SIG-M5 treated with dmso at 0.1 percent for 504 hours (cell line): ENCODE data around the gene BTRC.
"Not testable (repeated sequence)": the region's sequence is repeated elsewhere in the genome, so short reads cannot be mapped to it uniquely, and the experiment has no call there.

ENCODE experiments used
- DNase-seq: peaks from one replicate; lab custom pipeline; 2025; ENCODE audit not compliant: unreplicated experiment; lab: John Stamatoyannopoulos, UW

The BTRC gene

GRCh38 chr10:101385866-101386658 is 32.1 kb downstream of the BTRC start:
- no peak for DNase-seq

- DNase-seq = no peak
Observed at GRCh38 chr10:101386659-101387259, 32.8 kb downstream of the BTRC start.

GRCh38 chr10:101388676-101389276 is 34.8 kb downstream of the BTRC start:
- DNase-seq = no peak

DNA sequence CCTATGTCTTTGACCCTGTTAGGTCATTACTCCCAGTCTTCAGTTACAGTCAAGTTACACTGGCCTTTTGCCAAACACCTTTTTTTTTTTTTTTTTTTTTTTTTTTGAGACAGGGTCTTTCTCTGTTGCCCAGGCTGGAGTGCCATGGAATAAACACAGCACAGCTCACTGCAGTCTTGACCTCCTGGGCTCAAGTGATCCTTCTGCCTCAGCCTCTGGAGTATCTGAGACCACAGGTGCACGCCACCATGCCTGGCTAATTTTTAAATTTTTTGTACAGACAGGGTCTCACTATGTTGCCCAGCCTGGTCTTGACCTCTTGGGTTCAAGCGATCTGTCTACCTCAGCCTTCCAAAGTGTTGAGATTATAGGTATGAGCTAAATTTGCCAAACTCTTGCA is 35.6 kb downstream of the BTRC start:
- DNase-seq = not testable (repeated sequence)

DNA sequence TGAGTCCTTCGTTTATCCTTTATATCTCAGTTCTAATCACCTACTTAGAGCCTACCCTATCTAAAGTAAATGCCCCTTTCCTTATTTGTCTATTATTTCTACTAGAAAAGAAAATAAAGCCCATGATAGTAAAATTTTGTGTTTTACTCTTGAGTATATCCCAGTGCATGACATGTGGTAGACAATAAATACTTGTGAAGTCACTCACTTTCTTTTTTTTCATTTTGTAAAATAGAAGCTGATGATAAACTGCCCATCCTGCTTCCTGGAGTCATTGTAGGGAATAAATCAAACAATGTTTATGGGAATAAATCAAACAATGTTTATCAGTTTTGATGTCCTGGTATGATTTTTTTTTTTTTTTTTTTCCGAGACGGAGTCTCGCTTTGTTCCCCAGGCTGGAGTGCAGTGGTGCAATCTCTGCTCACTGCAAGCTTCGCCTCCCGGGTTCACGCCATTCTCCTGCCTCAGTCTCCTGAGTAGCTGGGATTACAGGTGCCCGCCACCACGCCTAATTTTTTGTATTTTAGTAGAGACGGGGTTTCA is 36.1 kb downstream of the BTRC start:
- DNase-seq = no peak

- DNase-seq = no peak
Observed at GRCh38 chr10:101393378-101393777, 39.4 kb downstream of the BTRC start.

DNA sequence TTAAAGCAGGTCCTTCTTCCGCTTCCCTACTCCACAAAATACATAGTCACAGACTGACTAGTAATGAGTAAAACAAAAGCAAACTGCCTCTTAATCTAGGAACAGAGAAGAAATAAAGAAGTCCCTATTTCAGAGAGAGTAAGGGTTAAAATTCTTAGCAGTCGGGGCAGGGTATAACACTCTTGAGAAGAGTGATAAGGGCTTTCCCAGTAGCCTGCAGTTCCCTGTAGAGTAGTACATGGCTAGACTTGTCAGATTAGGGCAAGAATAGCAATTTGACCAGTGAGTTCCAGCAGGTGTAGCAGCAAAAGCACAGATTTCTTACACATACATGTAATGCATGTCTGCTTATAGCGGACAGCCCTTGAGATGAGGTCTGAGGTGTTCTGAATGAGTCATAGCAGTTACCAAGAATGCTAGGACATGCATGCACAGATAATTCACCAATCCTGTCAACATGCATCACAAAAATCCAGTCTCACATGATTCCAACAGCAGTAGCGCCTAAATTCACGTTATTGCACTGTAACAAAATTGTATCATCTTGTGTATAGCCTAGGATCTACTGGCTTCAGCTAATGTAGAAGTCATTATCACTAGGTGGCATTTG is 40.7 kb downstream of the BTRC start:
- no peak for DNase-seq

DNA sequence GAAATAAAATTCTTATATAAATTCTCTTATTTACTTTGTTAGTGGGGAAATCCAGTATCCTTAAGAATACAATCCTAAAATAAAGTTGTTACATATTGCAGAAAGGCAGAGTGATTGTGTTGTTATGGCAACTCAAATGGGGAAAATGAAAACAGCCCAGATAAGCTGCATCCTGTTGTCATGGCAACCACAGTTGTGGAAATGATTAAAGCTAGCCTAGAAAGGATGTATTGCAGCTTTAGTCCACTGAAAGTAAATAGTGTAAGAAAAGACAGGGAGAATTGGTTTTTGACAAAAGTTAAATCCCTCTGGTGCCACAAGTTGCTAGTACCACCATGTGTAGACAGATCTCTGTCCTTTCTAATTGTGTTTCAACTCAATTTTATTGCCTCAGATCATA is 43.2 kb downstream of the BTRC start:
- DNase-seq = no peak

DNA sequence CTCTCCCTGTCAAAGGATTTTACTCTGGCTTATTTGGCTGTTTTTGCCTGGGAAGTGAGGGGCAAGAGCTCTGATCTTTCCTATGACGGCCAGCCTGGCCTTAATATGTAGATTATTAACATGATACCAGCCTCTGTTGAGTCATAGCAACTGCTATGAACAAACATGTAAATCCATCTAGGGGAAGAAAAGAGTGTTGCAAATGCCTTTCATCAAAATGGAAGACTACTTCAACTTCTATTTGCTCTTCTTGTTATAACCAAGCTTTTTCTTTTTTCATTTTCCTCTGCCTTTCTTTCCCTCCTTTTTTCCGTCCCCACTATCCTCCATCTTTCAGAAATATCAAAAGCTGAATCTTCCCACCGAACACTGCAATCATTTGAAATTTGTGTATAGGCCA is 46.6 kb downstream of the BTRC start:
- DNase-seq = no peak

- no peak for DNase-seq
Observed at GRCh38 chr10:101402711-101403110, 48.7 kb downstream of the BTRC start.

- no peak for DNase-seq
Observed at GRCh38 chr10:101403161-101403560, 49.2 kb downstream of the BTRC start.

DNA sequence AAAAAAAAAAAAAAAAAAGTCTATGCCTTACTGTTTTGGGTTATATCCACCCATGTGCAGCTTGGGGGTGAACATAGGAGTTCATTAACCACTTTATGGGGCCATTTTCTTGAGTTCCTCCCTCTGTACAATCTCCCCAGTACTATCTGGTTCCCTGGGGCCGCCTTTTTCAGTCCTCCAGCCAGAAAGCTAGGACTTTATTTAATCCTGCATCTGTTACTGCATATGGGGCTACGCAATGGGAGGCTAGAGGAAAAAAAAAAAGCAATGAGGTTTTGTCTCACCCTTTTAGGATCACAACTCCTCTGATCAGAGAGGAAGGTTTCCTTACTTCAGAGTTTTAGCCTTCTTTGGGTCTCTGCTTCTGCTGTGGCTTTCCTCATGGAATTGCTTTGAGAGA is 51.0 kb downstream of the BTRC start:
- no peak for DNase-seq

- no peak for DNase-seq
Observed at GRCh38 chr10:101411598-101411997, 57.6 kb downstream of the BTRC start.

DNA sequence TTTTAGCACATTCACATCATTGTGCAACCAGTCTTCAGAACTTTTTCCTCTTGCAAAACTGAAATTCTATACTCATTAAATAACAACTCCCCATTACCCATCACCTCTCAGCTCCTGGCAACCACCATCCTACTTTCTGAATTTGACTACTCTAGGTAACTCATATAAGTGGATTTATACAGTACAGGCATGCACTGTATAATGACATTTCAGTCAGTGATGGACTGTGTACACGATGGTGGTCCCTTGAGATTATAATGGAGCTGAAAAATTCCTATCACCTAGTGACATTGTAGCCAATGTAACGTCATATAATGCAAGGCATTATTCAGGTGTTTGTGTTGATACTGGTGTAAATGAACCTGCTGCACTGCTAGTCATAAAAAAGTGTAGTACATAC is 60.1 kb downstream of the BTRC start:
- DNase-seq = no peak

DNA sequence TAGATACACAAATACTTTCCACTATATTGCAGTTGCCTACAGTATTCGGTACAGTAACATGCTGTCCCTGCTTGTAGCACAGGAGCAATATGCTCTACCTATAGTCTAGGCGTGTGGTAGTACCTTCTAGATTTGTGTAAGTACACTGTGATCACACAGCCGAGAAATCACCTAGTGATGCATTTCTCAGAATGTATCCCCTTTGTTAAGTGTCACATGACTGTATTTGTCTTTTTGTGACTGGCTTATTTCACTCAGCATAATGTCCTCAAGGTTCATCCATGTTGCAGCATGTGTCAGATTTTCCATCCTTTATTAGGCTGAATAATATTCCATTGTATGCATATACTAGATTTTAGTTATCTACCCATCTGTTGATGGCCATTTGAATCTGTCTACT is 61.9 kb downstream of the BTRC start:
- no peak for DNase-seq

GRCh38 chr10:101421967-101422366 is 68.0 kb downstream of the BTRC start:
- DNase-seq = not testable (repeated sequence)

- DNase-seq = no peak
Observed at GRCh38 chr10:101425535-101425934, 71.6 kb downstream of the BTRC start.

DNA sequence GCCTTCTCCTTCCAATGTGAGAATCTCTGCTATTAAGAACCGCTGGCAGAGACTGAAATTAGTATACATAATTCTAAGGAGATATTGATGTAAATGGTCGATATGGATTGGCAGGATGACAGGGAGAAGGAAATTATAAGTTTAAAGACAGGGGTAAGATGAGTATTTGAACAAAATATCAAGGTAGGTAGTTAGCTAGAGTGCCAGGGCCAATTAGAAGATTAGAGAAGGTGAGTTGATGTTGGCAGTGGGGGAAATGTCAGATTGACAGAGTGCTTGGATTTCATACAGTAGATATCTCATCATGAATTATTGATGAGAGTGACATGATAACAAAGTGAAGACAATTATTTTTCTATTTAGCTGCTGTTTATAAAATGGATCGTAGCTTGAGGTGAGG is 74.1 kb downstream of the BTRC start:
- no peak for DNase-seq

- DNase-seq = no peak
Observed at GRCh38 chr10:101429423-101429822, 75.5 kb downstream of the BTRC start.

GRCh38 chr10:101436302-101436701 is 82.3 kb downstream of the BTRC start:
- no peak for DNase-seq

DNA sequence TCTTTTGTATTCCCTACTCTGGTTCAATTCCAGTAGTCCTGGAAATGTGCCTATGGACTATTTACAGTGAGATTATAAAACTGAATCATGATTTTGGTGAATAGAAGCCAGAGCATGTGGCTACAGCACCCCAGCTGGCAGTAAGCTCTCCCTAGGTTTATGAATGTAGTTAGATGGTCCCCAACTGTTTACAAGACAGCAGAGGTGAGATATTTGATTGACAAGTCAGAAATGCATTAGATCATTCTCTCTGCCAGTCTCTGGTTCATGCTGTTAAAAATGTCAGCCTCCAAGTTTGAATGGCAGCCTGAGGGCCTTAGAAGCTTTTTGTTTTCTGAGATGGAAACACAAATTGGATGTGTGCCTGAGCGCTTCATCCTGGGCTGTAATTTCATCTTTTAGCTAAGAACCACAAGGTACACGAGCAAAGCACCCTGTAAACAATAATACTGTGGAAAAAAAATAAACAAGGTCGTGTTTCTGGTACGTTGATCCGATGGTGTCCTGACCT is 85.0 kb downstream of the BTRC start:
- DNase-seq = no peak
